SJCRH30 (cell line): ENCODE data around the gene CCDC200. TPM values are rescaled to one million over a fixed set of nuclear protein-coding genes. Genes with fewer than 3 reads are reported as not detected.
"Not testable (repeated sequence)": the region's sequence is repeated elsewhere in the genome, so short reads cannot be mapped to it uniquely, and the experiment has no call there.

Source experiments
- DNase-seq, 2 experiments: peaks; one replicate each; pipeline ENCODE4 v3.0.0-alpha.2; 2015 to 2020
- H3K27ac ChIP-seq: fragments of 250-450 bp; sonication (Bioruptor Pico); 2 replicates; pipeline ENCODE4 v1.5.1; 2020; ENCODE audit warnings: mild to moderate bottlenecking, moderate library complexity
- H3K27me3 ChIP-seq: fragments of 250-450 bp; sonication (Bioruptor Pico); 2 replicates; pipeline ENCODE4 v1.5.1; 2020; ENCODE audit warnings: mild to moderate bottlenecking, moderate library complexity
- H3K36me3 ChIP-seq: fragments of 250-450 bp; sonication (Bioruptor Pico); 2 replicates; pipeline ENCODE4 v1.5.1; 2020; ENCODE audit warnings: mild to moderate bottlenecking, moderate library complexity
- H3K4me1 ChIP-seq: fragments of 250-450 bp; sonication (Bioruptor Pico); 2 replicates; pipeline ENCODE4 v1.5.1; 2020; ENCODE audit warnings: mild to moderate bottlenecking, moderate library complexity
- H3K4me3 ChIP-seq: fragments of 250-450 bp; sonication (Bioruptor Pico); 2 replicates; pipeline ENCODE4 v1.5.1; 2020; ENCODE audit warnings: mild to moderate bottlenecking, moderate library complexity
- H3K9me3 ChIP-seq: fragments of 250-450 bp; sonication (Bioruptor Pico); replicated peaks from 2 replicates; pipeline ENCODE4 v1.5.1; 2020; ENCODE audit warnings: mild to moderate bottlenecking, moderate library complexity
- total RNA-seq: library from RNA; depleted of rRNA; stranded (reverse); fragments of >200 nt; shearing (Covaris generic); gene quantifications from 2 replicates; pipeline ENCODE4 v1.2.3, GENCODE V29; 2014; rRNA removed

CCDC200 gene
- total RNA-seq = not detected in 2 replicates

GRCh38 chr17:43228020-43228782 is at the start of gene CCDC200:
CCDC200 (minus strand) TSS chr17:43228623; CDS start chr17:43228554, 69 bp downstream.
- H3K4me3 ChIP-seq, H3K4me1 ChIP-seq, H3K36me3 ChIP-seq, DNase-seq, H3K27me3 ChIP-seq, H3K9me3 ChIP-seq, H3K27ac ChIP-seq: not testable (repeated sequence)

GRCh38 chr17:43272914-43273313 is 44.5 kb upstream of the CCDC200 start:
- H3K27me3 ChIP-seq, DNase-seq, H3K36me3 ChIP-seq, H3K27ac ChIP-seq, H3K9me3 ChIP-seq, H3K4me1 ChIP-seq, H3K4me3 ChIP-seq: not testable (repeated sequence)

- not testable (repeated sequence) for H3K9me3 ChIP-seq, H3K27me3 ChIP-seq, H3K4me1 ChIP-seq, H3K27ac ChIP-seq, H3K36me3 ChIP-seq, H3K4me3 ChIP-seq
- peak in 1 of 2 experiments; percentile 21 for DNase-seq
These were observed 44.1 kb upstream of the CCDC200 start for GRCh38 chr17:43272483-43272882.

GRCh38 chr17:43270552-43271504 is 42.4 kb upstream of the CCDC200 start:
- not testable (repeated sequence) for H3K9me3 ChIP-seq, H3K4me3 ChIP-seq, H3K27me3 ChIP-seq, H3K4me1 ChIP-seq, H3K27ac ChIP-seq, DNase-seq, H3K36me3 ChIP-seq

- H3K9me3 ChIP-seq, H3K27ac ChIP-seq, DNase-seq, H3K4me1 ChIP-seq, H3K36me3 ChIP-seq, H3K4me3 ChIP-seq, H3K27me3 ChIP-seq: not testable (repeated sequence)
These were observed 18.0 kb upstream of the CCDC200 start for GRCh38 chr17:43246456-43246855.

- DNase-seq, H3K27me3 ChIP-seq, H3K4me3 ChIP-seq, H3K9me3 ChIP-seq, H3K36me3 ChIP-seq, H3K4me1 ChIP-seq, H3K27ac ChIP-seq: not testable (repeated sequence)
These were observed 12.4 kb upstream of the CCDC200 start for GRCh38 chr17:43240596-43241352.

- not testable (repeated sequence) for H3K4me1 ChIP-seq, H3K4me3 ChIP-seq, H3K36me3 ChIP-seq, H3K27me3 ChIP-seq, H3K27ac ChIP-seq, H3K9me3 ChIP-seq, DNase-seq
These were observed 11.2 kb upstream of the CCDC200 start for GRCh38 chr17:43239597-43239996.

GRCh38 chr17:43233877-43234276 is 5.5 kb upstream of the CCDC200 start, which contains the start of gene RNU2-1:
RNU2-1 (minus strand) TSS chr17:43233977.
- H3K4me1 ChIP-seq, DNase-seq, H3K36me3 ChIP-seq, H3K9me3 ChIP-seq, H3K4me3 ChIP-seq, H3K27ac ChIP-seq, H3K27me3 ChIP-seq: not testable (repeated sequence)

GRCh38 chr17:43233263-43233662 is 4.8 kb upstream of the CCDC200 start:
- H3K27ac ChIP-seq, H3K27me3 ChIP-seq, H3K9me3 ChIP-seq, DNase-seq, H3K4me1 ChIP-seq, H3K36me3 ChIP-seq, H3K4me3 ChIP-seq: not testable (repeated sequence)

- not testable (repeated sequence) for H3K27ac ChIP-seq, H3K36me3 ChIP-seq, H3K4me3 ChIP-seq, H3K4me1 ChIP-seq, H3K27me3 ChIP-seq, H3K9me3 ChIP-seq
- DNase-seq = peak; percentile 0 to 39
These were observed 3.7 kb upstream of the CCDC200 start for GRCh38 chr17:43232021-43232699.

- H3K4me1 ChIP-seq, H3K4me3 ChIP-seq, H3K27ac ChIP-seq, H3K27me3 ChIP-seq, H3K36me3 ChIP-seq, DNase-seq, H3K9me3 ChIP-seq: not testable (repeated sequence)
These were observed 3.0 kb upstream of the CCDC200 start for GRCh38 chr17:43231205-43232020.

GRCh38 chr17:43226393-43226792 is 2.0 kb downstream of the CCDC200 start:
- Histone ChIP-seq H3K4me3 (no peak overlapping the region), H3K27ac (no peak overlapping the region), H3K27me3 (no peaks in the 10 kb centered on the region), H3K9me3 (no peaks in the 10 kb centered on the region), H3K36me3 (no peaks in the 10 kb centered on the region), H3K4me1 (no peaks in the 10 kb centered on the region)
- DNase-seq = no peak

GRCh38 chr17:43224146-43224705 is 4.2 kb downstream of the CCDC200 start:
- H3K4me1 ChIP-seq = no peaks in the 10 kb centered on the region
- H3K27me3 ChIP-seq = 0 out of 2 replicates have a peak, but pooled peaks cover 4% of the 10 kb centered on the region
- no peak overlapping the region for H3K4me3 ChIP-seq
- H3K27ac ChIP-seq = no peak overlapping the region
- H3K9me3 ChIP-seq = no peaks in the 10 kb centered on the region
- no peak for DNase-seq
- H3K36me3 ChIP-seq = no peaks in the 10 kb centered on the region
